Uterus (tissue), 4 donors: ENCODE results near the gene PSMC3. TPM values are rescaled to one million over a fixed set of nuclear protein-coding genes. Genes with fewer than 3 reads are reported as not detected.

Experiments used
- DNase-seq, 2 donors: peaks; one replicate each; pipeline ENCODE4 v3.0.0-alpha.2; 2019 to 2020
- H3K27ac ChIP-seq, 2 donors: fragments of 200-600 bp; sonication (generic); 1 replicate in 1 of 2; 2 replicates in 1 of 2; pipeline ENCODE4 v1.5.1; 2016 to 2018
- H3K27me3 ChIP-seq, 2 donors: fragments of 200-600 bp; sonication (generic); one replicate each; pipeline ENCODE4 v1.5.1; 2018 to 2019; ENCODE audit warnings: control low read depth in 1 of 2
- H3K36me3 ChIP-seq, 2 donors: fragments of 200-600 bp; sonication (generic); one replicate each; pipeline ENCODE4 v1.5.1; 2019; ENCODE audit warnings: control low read depth in 1 of 2
- H3K4me1 ChIP-seq, 2 donors: fragments of 200-600 bp; sonication (generic); one replicate each; pipeline ENCODE4 v1.5.1; 2018 to 2019; ENCODE audit warnings: control low read depth in 1 of 2
- H3K4me3 ChIP-seq, 2 donors: fragments of 200-600 bp; sonication (generic); 1 replicate in 1 of 2; 2 replicates in 1 of 2; pipeline ENCODE4 v1.5.1; 2018 to 2019; ENCODE audit warnings: mild to moderate bottlenecking in 1 of 2
- H3K9me3 ChIP-seq, 2 donors: fragments of 200-600 bp; sonication (generic); one replicate each; pipeline ENCODE4 v1.5.1; 2019; ENCODE audit warnings: control low read depth in 1 of 2
- CTCF ChIP-seq, 4 experiments: fragments of 200-600 bp in 2 of 4; fragments of 450-650 bp in 2 of 4; sonication (generic) in 2 of 4; IDR thresholded peaks; one replicate each; pipeline ENCODE4 v1.5.1; 2016 to 2019; ENCODE audit warnings: antibody characterized with exemption in 4 of 4, mild to moderate bottlenecking in 2 of 4, moderate library complexity in 1 of 4
- POLR2A ChIP-seq, 2 donors: fragments of 450-650 bp; IDR thresholded peaks; one replicate each; pipeline ENCODE4 v1.6.1; 2016; ENCODE audit warnings: antibody characterized with exemption in 2 of 2, mild to moderate bottlenecking in 1 of 2, moderate library complexity in 1 of 2
- intact Hi-C: fragments of 100-400 bp; cut with DNase I; formaldehyde crosslinking; loops from one replicate; pipeline ENCODE4 v1.15.1; 2023; ENCODE audit warnings: low total_unique reads
- total RNA-seq, 4 donors: library from RNA; depleted of rRNA in 3 of 4; stranded (reverse); fragments of >200 nt in 3 of 4; gene quantifications; one replicate each; pipeline versions ENCODE4 v1.1.0 to v1.2.4, GENCODE V29; 2014 to 2023
- donor health status: DM: yes; HTN: yes; CAD: no.

PSMC3 gene
- total RNA-seq, 4 donors from 2014 or later: 43.8 to 161 (median 96.2) TPM

- intact Hi-C loops: no loop called here
- H3K27me3 ChIP-seq: no peaks in the 10 kb centered on the region
- no peak overlapping the region for H3K27ac ChIP-seq
- DNase-seq: no peak
- no peaks in the 10 kb centered on the region for H3K4me1 ChIP-seq
- no peaks in the 10 kb centered on the region for H3K9me3 ChIP-seq
- TF ChIP-seq CTCF (IDR thresholded peaks at IDR 0.05) (no peak), POLR2A (IDR thresholded peaks at IDR 0.05) (no peak)
- H3K4me3 ChIP-seq: no peak overlapping the region
- H3K36me3 ChIP-seq: no peaks in the 10 kb centered on the region
Measured at GRCh38 chr11:47438721-47439120, 12.5 kb upstream of the PSMC3 start.

DNA sequence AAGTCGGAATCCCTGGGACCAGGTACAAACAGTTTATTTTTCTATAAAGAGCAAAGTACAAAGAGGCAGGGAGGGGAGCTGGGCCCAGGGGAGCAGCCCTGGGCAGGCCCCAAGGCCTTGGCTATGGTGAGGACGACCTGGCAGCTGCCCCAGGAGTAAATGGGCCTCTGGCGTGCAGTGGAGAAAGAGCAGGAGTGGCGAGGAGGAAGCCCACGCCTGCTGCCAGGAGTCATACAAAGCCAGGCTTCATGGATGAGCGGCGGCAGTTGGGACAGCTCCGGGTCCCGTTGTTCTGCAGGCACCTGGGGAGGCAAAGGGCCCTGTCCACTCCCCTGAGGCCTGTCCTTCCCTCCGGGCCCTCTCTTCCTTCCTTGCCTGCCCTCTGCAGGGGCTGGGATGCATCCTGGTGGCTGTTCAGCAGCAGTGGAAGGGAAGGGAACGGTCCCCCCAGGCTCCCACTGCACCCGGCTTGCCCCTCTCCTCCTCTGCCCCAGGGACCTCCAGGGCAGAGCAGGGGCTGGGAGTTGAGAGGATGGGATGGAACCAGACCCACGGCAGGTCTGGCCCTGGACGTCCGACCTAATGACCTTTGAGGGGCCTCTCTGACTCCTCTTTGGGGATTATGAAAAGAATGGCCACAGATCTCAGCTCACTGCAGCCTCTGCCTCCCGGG, 11.6 kb upstream of the PSMC3 start:
- H3K9me3 ChIP-seq: no peaks in the 10 kb centered on the region
- intact Hi-C loops: no loop called here
- H3K27ac ChIP-seq: no peak overlapping the region
- TF ChIP-seq CTCF (IDR thresholded peaks at IDR 0.05): no peak
- no peak overlapping the region for H3K4me3 ChIP-seq
- no peaks in the 10 kb centered on the region for H3K4me1 ChIP-seq
- no peaks in the 10 kb centered on the region for H3K27me3 ChIP-seq
- H3K36me3 ChIP-seq: no peaks in the 10 kb centered on the region
- DNase-seq: peak in 1 of 2 donors; percentile 37

GRCh38 chr11:47437218-47437745, 11.0 kb upstream of the PSMC3 start:
- H3K9me3 ChIP-seq: no peaks in the 10 kb centered on the region
- H3K27ac ChIP-seq: no peak overlapping the region
- TF ChIP-seq POLR2A (IDR thresholded peaks at IDR 0.05): no peak
- TF ChIP-seq CTCF (IDR thresholded peaks at IDR 0.05): no peak
- H3K36me3 ChIP-seq: no peaks in the 10 kb centered on the region
- no peaks in the 10 kb centered on the region for H3K27me3 ChIP-seq
- H3K4me3 ChIP-seq: no peak overlapping the region
- intact Hi-C loops: no loop called here
- no peak for DNase-seq
- H3K4me1 ChIP-seq: no peaks in the 10 kb centered on the region

- Histone ChIP-seq H3K27me3 (no peaks in the 10 kb centered on the region), H3K36me3 (no peaks in the 10 kb centered on the region), H3K4me1 (no peaks in the 10 kb centered on the region), H3K4me3 (no peak overlapping the region), H3K27ac (no peak overlapping the region), H3K9me3 (no peaks in the 10 kb centered on the region)
- TF ChIP-seq CTCF (IDR thresholded peaks at IDR 0.05) (no peak), POLR2A (IDR thresholded peaks at IDR 0.05) (no peak)
- no peak for DNase-seq
- intact Hi-C loops: no loop called here
Measured at GRCh38 chr11:47436726-47437125, 10.5 kb upstream of the PSMC3 start.

- TF ChIP-seq CTCF (IDR thresholded peaks at IDR 0.05): no peak
- no peak for TF ChIP-seq POLR2A (IDR thresholded peaks at IDR 0.05)
- no peak overlapping the region for H3K27ac ChIP-seq
- intact Hi-C loops: no loop called here
- H3K9me3 ChIP-seq: no peaks in the 10 kb centered on the region
- DNase-seq: no peak
- no peaks in the 10 kb centered on the region for H3K27me3 ChIP-seq
- H3K4me1 ChIP-seq: no peaks in the 10 kb centered on the region
- H3K4me3 ChIP-seq: no peak overlapping the region
- no peaks in the 10 kb centered on the region for H3K36me3 ChIP-seq
Measured at GRCh38 chr11:47435687-47436086, 9.4 kb upstream of the PSMC3 start.
